Ecto neural progenitor cell (in vitro differentiated cells): Measurements from ENCODE around the gene KIAA1671.

Experiments
- DNase-seq: peaks from one replicate; pipeline ENCODE4 v3.0.0-alpha.2; 2018; ENCODE audit warnings: low spot score

Gene KIAA1671

GRCh38 chr22:25119609-25120008 lies 167.1 kb downstream of the KIAA1671 start:
- DNase-seq = no peak

- no peak for DNase-seq
Measured at GRCh38 chr22:25120093-25120561, 167.6 kb downstream of the KIAA1671 start.

- DNase-seq = no peak
Measured at GRCh38 chr22:25120761-25121212, 168.3 kb downstream of the KIAA1671 start.

GRCh38 chr22:25122136-25122764 lies 169.7 kb downstream of the KIAA1671 start:
- DNase-seq = no peak

GRCh38 chr22:25123677-25124076 lies 171.2 kb downstream of the KIAA1671 start:
- DNase-seq = no peak

- DNase-seq = no peak
Measured at GRCh38 chr22:25125693-25126357, 173.3 kb downstream of the KIAA1671 start.

GRCh38 chr22:25126510-25126909 lies 174.0 kb downstream of the KIAA1671 start:
- no peak for DNase-seq

- no peak for DNase-seq
Measured at GRCh38 chr22:25127318-25127717, 174.8 kb downstream of the KIAA1671 start.

- no peak for DNase-seq
Measured at GRCh38 chr22:25130462-25130861, 177.9 kb downstream of the KIAA1671 start.

- DNase-seq = no peak
Measured at GRCh38 chr22:25131198-25131887, 178.8 kb downstream of the KIAA1671 start.

- DNase-seq = no peak
Measured at GRCh38 chr22:25134028-25134427, 181.5 kb downstream of the KIAA1671 start.

- DNase-seq = no peak
Measured at GRCh38 chr22:25134451-25134850, 181.9 kb downstream of the KIAA1671 start.

- no peak for DNase-seq
Measured at GRCh38 chr22:25136953-25137576, 184.5 kb downstream of the KIAA1671 start.

- no peak for DNase-seq
Measured at GRCh38 chr22:25137577-25138525, 185.3 kb downstream of the KIAA1671 start.

- no peak for DNase-seq
Measured at GRCh38 chr22:25139062-25139461, 186.5 kb downstream of the KIAA1671 start.

GRCh38 chr22:25142102-25142501 lies 189.6 kb downstream of the KIAA1671 start:
- DNase-seq = no peak

- DNase-seq = no peak
Measured at GRCh38 chr22:25143156-25144076, 190.9 kb downstream of the KIAA1671 start.

GRCh38 chr22:25144522-25144921 lies 192.0 kb downstream of the KIAA1671 start:
- no peak for DNase-seq

- no peak for DNase-seq
Measured at GRCh38 chr22:25146307-25146706, 193.8 kb downstream of the KIAA1671 start.

GRCh38 chr22:25146906-25147641 lies 194.6 kb downstream of the KIAA1671 start:
- no peak for DNase-seq
